ENCODE measurements around the gene FAM193B.

- no peak for TF ChIP-seq CTCF (IDR thresholded peaks at IDR 0.05)
- no peak for TF ChIP-seq POLR2A (IDR thresholded peaks at IDR 0.05)
Measured at GRCh38 chr5:177604116-177604521, 49.8 kb upstream of the FAM193B start.

All from vagina (tissue), 2 donors.